Suprapubic skin (tissue), 4 donors: ENCODE measurements around the gene RASIP1.

ENCODE experiments used
- CTCF ChIP-seq, 2 donors: fragments of 200-600 bp in 1 of 2; fragments of 450-650 bp in 1 of 2; sonication (generic) in 1 of 2; IDR thresholded peaks; one replicate each; pipeline ENCODE4 v1.5.1; 2016 to 2019; ENCODE audit warnings: antibody characterized with exemption in 2 of 2, mild to moderate bottlenecking in 1 of 2, moderate library complexity in 1 of 2
- POLR2A ChIP-seq, 2 donors: fragments of 450-650 bp; IDR thresholded peaks; one replicate each; pipeline ENCODE4 v1.6.1; 2017; ENCODE audit warnings: antibody characterized with exemption in 2 of 2, mild to moderate bottlenecking in 2 of 2, moderate library complexity in 2 of 2
- POLR2AphosphoS5 ChIP-seq, 3 donors: sonication (generic); formaldehyde crosslinking; IDR thresholded peaks; one replicate each; pipeline ENCODE4 v1.6.1; 2017; ENCODE audit warnings: antibody characterized with exemption in 3 of 3

GRCh38 chr19:48749571-48750198 is 9.3 kb upstream of the RASIP1 start:
- TF ChIP-seq CTCF (IDR thresholded peaks at IDR 0.05) (no peak), POLR2A (IDR thresholded peaks at IDR 0.05) (no peak), POLR2AphosphoS5 (IDR thresholded peaks at IDR 0.05) (no peak)
